Thoracic aorta (tissue), 2 donors: Measurements from ENCODE around the gene TIMM22. TPM values are rescaled to one million over a fixed set of nuclear protein-coding genes. Genes with fewer than 3 reads are reported as not detected.
A peak's percentile ranks its signal among the peaks of the same experiment; 100 is the strongest.

Experiments
- ATAC-seq: fragments of 150-250 bp; one replicate; pipeline ENCODE4 v1.8.0; 2017; ENCODE audit warnings: low read depth; ENCODE audit not compliant: insufficient number of reproducible peaks, low FRiP score
- DNase-seq: peaks from one replicate; pipeline ENCODE4 v3.0.0-alpha.2; 2020; ENCODE audit warnings: low spot score
- H3K27ac ChIP-seq, 2 donors: fragments of 200-600 bp; sonication (generic); 1 replicate in 1 of 2; 2 replicates in 1 of 2; pipeline ENCODE4 v1.5.1; 2016; ENCODE audit warnings: mild to moderate bottlenecking in 2 of 2, moderate library complexity in 2 of 2
- H3K27me3 ChIP-seq: fragments of 200-600 bp; sonication (generic); replicated peaks from 2 replicates; pipeline ENCODE4 v1.6.0; 2016; ENCODE audit warnings: mild to moderate bottlenecking; ENCODE audit not compliant: insufficient read depth
- H3K36me3 ChIP-seq: fragments of 200-600 bp; sonication (generic); one replicate; pipeline ENCODE4 v1.5.1; 2016
- H3K4me1 ChIP-seq, 2 donors: fragments of 200-600 bp; sonication (generic); 1 replicate in 1 of 2; 2 replicates in 1 of 2; pipeline versions ENCODE4 v1.5.1 to v1.6.0; 2016; ENCODE audit warnings: low read depth in 2 of 2, mild to moderate bottlenecking in 1 of 2; ENCODE audit not compliant: control insufficient read depth in 1 of 2
- H3K4me3 ChIP-seq: fragments of 200-600 bp; sonication (generic); 2 replicates; pipeline ENCODE4 v1.5.1; 2016; ENCODE audit warnings: mild to moderate bottlenecking
- H3K9me3 ChIP-seq: fragments of 200-600 bp; sonication (generic); 2 replicates; pipeline ENCODE4 v1.5.1; 2016
- total RNA-seq, 2 donors: library from RNA; depleted of rRNA; stranded (reverse); fragments of >200 nt; gene quantifications; one replicate each; pipeline versions ENCODE4 v1.1.0 to v1.2.3, GENCODE V29; 2016
- TF ChIP-seq, protein P1 (sequence below): fragments of 200-600 bp; sonication (generic); IDR thresholded peaks from one replicate; pipeline ENCODE4 v1.5.1; 2019; ENCODE audit warnings: antibody characterized with exemption

The TIMM22 gene
- total RNA-seq, 2 donors from 2014 or later: 12.6 to 13.0 TPM

DNA sequence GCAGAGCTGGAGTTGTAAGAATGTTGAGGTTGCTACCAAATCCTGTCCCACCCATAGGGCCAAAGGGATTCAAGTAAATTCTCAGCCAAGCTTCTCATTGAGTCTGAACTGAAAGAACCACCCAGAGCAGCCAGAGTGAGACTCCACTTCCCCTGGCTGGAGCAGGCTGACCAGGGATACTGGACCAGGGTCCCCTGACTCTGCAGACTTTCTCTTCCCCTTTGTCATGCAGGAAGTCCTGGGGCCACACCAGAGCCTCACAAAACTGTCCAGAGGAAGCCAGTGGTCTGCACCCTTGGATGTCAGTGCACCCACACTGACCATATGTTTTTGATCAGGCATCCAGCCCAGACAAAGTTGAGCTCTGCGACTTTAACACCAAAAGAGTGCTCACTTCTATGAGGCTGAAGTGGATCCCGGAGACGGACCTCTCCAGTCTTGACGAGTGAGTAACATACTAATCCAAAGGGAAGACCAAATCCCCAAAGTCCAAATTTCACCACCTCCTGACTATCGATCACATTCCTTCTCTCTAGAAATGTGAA lies 21.5 kb upstream of the TIMM22 start:
- no peaks in the 10 kb centered on the region for H3K9me3 ChIP-seq
- H3K4me1 ChIP-seq: peaks cover 4 to 40% of the 10 kb centered on the region in 2 donors
- no peak overlapping the region for H3K4me3 ChIP-seq
- no peak for ATAC-seq
- no peak for DNase-seq
- no peaks in the 10 kb centered on the region for H3K36me3 ChIP-seq
- TF ChIP-seq, protein P1, sequence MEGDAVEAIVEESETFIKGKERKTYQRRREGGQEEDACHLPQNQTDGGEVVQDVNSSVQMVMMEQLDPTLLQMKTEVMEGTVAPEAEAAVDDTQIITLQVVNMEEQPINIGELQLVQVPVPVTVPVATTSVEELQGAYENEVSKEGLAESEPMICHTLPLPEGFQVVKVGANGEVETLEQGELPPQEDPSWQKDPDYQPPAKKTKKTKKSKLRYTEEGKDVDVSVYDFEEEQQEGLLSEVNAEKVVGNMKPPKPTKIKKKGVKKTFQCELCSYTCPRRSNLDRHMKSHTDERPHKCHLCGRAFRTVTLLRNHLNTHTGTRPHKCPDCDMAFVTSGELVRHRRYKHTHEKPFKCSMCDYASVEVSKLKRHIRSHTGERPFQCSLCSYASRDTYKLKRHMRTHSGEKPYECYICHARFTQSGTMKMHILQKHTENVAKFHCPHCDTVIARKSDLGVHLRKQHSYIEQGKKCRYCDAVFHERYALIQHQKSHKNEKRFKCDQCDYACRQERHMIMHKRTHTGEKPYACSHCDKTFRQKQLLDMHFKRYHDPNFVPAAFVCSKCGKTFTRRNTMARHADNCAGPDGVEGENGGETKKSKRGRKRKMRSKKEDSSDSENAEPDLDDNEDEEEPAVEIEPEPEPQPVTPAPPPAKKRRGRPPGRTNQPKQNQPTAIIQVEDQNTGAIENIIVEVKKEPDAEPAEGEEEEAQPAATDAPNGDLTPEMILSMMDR: no peak
- no peaks in the 10 kb centered on the region for H3K27me3 ChIP-seq
- no peak overlapping the region for H3K27ac ChIP-seq

GRCh38 chr17:976312-976711 lies 20.6 kb upstream of the TIMM22 start:
- Histone ChIP-seq H3K27me3 (no peaks in the 10 kb centered on the region), H3K27ac (no peak overlapping the region), H3K4me1 (peaks cover 7 to 40% of the 10 kb centered on the region in 2 donors), H3K9me3 (no peaks in the 10 kb centered on the region), H3K36me3 (no peaks in the 10 kb centered on the region), H3K4me3 (no peak overlapping the region)
- ATAC-seq (no peak), DNase-seq (no peak)
- TF ChIP-seq, protein P1: no peak

DNA sequence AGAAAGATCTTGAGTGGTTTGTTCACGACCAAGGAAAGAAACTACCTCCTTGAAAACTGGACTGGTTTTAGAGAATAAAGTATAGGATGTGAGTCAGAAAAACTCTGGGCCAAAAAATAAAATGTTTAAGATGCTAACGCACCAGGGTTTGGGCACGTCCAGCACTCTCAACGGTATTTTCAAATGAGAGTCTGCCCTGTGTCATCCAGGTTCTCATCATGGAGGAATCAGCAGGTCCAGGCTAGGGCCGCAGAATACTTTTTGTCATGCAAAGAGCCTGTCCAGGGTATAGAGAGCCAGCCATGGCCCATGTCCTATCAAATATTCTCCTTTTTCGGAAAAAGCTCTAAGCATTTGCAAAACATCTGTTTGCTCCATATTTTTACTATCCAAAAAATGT lies 19.8 kb upstream of the TIMM22 start:
- Histone ChIP-seq H3K27me3 (no peaks in the 10 kb centered on the region), H3K9me3 (no peaks in the 10 kb centered on the region), H3K4me3 (peak overlapping the region; percentile 2), H3K36me3 (no peaks in the 10 kb centered on the region), H3K27ac (no peak overlapping the region), H3K4me1 (peaks cover 7 to 40% of the 10 kb centered on the region in 2 donors)
- ATAC-seq: no peak
- no peak for DNase-seq
- TF ChIP-seq, protein P1: no peak

DNA sequence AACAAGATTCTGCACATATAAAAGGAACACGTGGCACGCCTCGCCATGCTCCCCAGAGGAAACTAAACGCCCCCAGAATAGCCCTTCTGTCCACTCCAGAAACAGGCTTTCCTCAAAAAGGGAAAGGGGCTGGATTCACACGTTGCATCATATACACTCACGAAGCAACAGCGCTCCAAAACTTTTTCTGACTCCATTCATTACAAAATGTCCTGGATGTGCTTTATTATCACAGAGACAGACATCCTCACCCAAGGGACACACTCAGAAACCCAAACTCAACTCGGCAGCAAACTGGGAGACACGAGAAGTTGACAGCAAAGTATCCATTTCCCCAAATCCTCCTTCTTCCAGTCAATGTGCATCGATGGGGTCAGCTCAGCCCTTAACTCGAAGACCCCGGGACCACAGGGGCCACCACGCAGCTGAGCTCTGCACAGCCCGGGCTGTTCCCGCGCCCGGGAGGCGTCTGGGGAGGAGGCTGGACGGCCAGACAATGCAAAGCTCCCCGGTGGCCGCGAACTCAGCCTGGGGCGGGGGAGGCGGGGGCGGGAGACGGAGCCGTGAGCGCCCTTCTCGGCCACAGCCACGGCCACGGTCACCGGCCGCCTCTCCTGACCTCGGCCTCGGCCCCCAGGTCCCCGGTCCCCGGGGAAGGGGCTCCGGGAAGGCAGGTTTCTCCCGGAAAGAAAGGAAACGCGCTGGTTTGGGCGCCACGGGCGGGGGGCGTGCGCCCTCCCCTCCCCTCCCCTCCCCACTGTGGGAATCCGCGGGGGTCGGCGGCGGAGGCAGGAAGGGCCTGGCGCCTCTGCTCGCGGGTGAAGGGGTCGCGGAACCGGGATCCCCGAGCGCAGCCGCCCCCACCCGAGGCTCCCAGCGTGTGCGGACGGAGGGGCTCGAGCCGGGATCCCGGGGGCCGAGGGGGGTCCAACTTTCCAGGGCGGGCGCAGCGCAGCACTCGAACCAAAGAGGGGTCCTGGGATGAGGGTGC lies 18.5 kb upstream of the TIMM22 start:
- H3K4me1 ChIP-seq: peaks cover 7 to 40% of the 10 kb centered on the region in 2 donors
- H3K4me3 ChIP-seq: peak overlapping the region; percentile 76
- DNase-seq (no peak), ATAC-seq (no peak)
- H3K27ac ChIP-seq: no peak overlapping the region
- no peaks in the 10 kb centered on the region for H3K27me3 ChIP-seq
- H3K9me3 ChIP-seq: no peaks in the 10 kb centered on the region
- TF ChIP-seq, protein P1: no peak
- H3K36me3 ChIP-seq: no peaks in the 10 kb centered on the region

DNA sequence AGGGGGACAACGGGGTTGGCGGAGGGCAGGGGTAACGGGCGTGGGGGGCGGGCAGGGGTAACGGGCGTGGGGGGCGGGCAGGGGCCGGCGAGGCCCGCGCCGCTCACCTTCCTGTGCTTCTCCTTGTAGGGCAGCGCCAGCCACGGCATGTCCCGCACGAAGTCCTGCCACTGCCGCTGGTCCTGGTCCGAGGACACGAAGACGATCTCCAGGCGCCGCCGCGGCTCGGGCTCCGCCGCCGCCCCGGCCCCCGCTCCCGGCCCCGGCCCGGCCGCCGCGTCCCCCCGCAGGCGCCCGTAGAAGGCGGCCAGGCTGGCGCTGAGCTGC lies 17.8 kb upstream of the TIMM22 start:
- ATAC-seq (no peak), DNase-seq (no peak)
- Histone ChIP-seq H3K9me3 (no peaks in the 10 kb centered on the region), H3K27me3 (no peaks in the 10 kb centered on the region), H3K4me3 (peak overlapping the region; percentile 76), H3K27ac (no peak overlapping the region), H3K36me3 (no peaks in the 10 kb centered on the region), H3K4me1 (peaks cover 7 to 40% of the 10 kb centered on the region in 2 donors)
- TF ChIP-seq, protein P1: no peak
